GM12891 (cell line): ENCODE measurements around the gene PLA2G2A.

Source experiments
- POLR2A ChIP-seq: IDR thresholded peaks from 2 replicates; pipeline ENCODE4 v1.6.1; 2011; ENCODE audit warnings: low read depth, low read length, control low read depth
- POLR2AphosphoS5 ChIP-seq: IDR thresholded peaks from 2 replicates; pipeline ENCODE4 v1.6.1; 2011; ENCODE audit warnings: low read depth, low read length, control low read depth

DNA sequence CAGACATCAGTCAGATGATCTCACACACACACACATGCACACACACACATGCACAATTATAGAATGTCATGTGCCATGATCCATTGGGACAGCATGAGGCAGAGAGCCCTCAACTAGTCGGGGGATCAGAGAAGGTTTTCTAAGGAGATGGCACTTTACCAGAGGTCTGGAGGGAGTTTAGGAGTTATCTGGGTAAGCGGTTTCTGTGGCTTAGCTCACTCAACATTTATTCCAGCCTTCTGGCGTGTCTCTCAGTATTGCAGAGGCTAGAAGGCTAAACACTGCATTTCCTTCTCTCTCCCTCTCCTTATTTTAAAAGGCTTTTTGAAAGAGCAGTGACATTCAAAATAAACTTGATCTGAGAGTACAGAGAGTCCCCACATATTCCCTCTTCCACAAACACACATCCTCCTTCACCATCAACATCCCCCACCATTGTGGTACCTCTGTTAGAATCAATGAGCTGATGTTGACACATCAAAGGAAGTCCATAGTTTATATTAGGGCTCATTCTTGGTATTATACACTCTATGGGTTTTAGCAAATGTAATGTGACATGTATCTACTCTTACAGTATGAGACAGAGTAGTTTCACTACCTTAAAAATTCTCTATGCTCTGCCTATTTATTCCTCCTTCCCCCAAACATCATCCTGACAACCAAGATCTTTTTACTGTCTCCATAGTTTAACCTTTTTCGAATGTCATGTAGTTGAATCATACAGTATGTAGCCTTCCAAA, 9.0 kb upstream of the PLA2G2A start:
- TF ChIP-seq POLR2AphosphoS5 (no peak), POLR2A (no peak)
